ENCODE results near the gene ERCC6L2.

- TF ChIP-seq CTCF (IDR thresholded peaks at IDR 0.05) (no peak), ZFX (IDR thresholded peaks at IDR 0.05; ENCODE audit: borderline replicate concordance) (no peak)
Measured at GRCh38 chr9:95834281-95834907, 41.1 kb upstream of the ERCC6L2 start.

All from 22Rv1 (cell line).